Measurements from ENCODE around the gene PAM.

DNA sequence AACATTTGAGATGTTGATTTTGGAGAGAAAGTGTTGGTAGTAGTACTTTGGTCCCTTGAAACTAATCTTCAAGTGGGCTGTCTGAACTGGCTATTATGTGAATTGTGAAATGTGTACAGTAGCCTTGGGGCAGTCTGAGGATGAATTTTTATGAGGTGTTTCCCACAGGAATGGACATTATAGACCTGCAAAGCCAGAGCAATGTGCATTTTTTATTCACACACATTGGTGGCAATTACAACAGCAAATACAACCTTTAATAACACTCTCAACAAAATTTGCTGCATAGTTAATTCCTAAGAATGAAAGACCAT lies 147.0 kb downstream of the PAM start:
- TF ChIP-seq CTCF (IDR thresholded peaks at IDR 0.05; ENCODE audit: low read length), result no peak
- no peak for TF ChIP-seq EZH2phosphoT487 (IDR thresholded peaks at IDR 0.05; ENCODE audit: low read length)

Measured in MM.1S (cell line).